Heart right ventricle (tissue), 16 donors: ENCODE data around the gene DHX30. TPM values are rescaled to one million over a fixed set of nuclear protein-coding genes. Genes with fewer than 3 reads are reported as not detected.

Experiments used
- ATAC-seq, 8 donors: fragments of 200-7000 bp; cut with Tn5 transposase; one replicate each; pipeline ENCODE4 v1.9.1; 2020; ENCODE audit warnings: mild to moderate bottlenecking in 8 of 8, moderate library complexity in 8 of 8, moderate number of reproducible peaks in 1 of 8
- DNase-seq, 2 donors: peaks; one replicate each; pipeline ENCODE4 v3.0.0-alpha.2; 2020
- H3K27ac ChIP-seq, 10 donors: fragments of 200-600 bp; sonication (generic) in 2 of 10; one replicate each; pipeline versions ENCODE4 v1.5.0 to v1.8.0; 2020 to 2022; ENCODE audit warnings: mild to moderate bottlenecking in 3 of 10
- H3K27me3 ChIP-seq, 7 donors: fragments of 200-600 bp; one replicate each; pipeline ENCODE4 v1.8.0; 2021 to 2022; ENCODE audit warnings: mild to moderate bottlenecking in 2 of 7
- H3K36me3 ChIP-seq, 9 donors: fragments of 200-600 bp; sonication (generic) in 1 of 9; one replicate each; pipeline versions ENCODE4 v1.5.0 to v1.8.0; 2020 to 2022; ENCODE audit warnings: mild to moderate bottlenecking in 2 of 9
- H3K4me1 ChIP-seq, 9 donors: fragments of 200-600 bp; sonication (generic) in 1 of 9; one replicate each; pipeline versions ENCODE4 v1.5.0 to v1.8.0; 2020 to 2022; ENCODE audit warnings: mild to moderate bottlenecking in 4 of 9
- H3K4me3 ChIP-seq, 10 donors: fragments of 200-600 bp; sonication (generic) in 2 of 10; one replicate each; pipeline versions ENCODE4 v1.5.0 to v1.8.0; 2020 to 2022; ENCODE audit warnings: mild to moderate bottlenecking in 7 of 10, moderate library complexity in 2 of 10
- H3K9me3 ChIP-seq, 11 donors: fragments of 200-600 bp in 10 of 11; sonication (generic) in 2 of 11; one replicate each; pipeline versions ENCODE4 v1.5.0 to v1.8.0; 2013 to 2022; ENCODE audit warnings: mild to moderate bottlenecking in 2 of 11, control low read depth in 1 of 11, moderate library complexity in 1 of 11
- CTCF ChIP-seq, 9 donors: fragments of 200-600 bp; sonication (generic) in 2 of 9; IDR thresholded peaks; one replicate each; pipeline versions ENCODE4 v1.5.0 to v1.8.0; 2021 to 2022; ENCODE audit warnings: antibody characterized with exemption in 9 of 9, mild to moderate bottlenecking in 5 of 9, moderate library complexity in 1 of 9
- WGBS, 2 donors: extraction: QIAGEN DNeasy Blood & Tissue Kit; methylation state at CpG; one replicate each; pipeline ENCODE4 v1.1.7; 2013; ENCODE audit warnings: inconsistent platforms in 1 of 2; 5-methylcytosine and 5-hydroxymethylcytosine counted together
- intact Hi-C, 10 donors: fragments of 100-400 bp; cut with DNase I; formaldehyde crosslinking; loops; one replicate each; pipeline versions ENCODE4 v1.11.1 to v1.14.2; 2022
- polyA plus RNA-seq, 2 donors: library from polyadenylated mRNA; stranded (reverse); fragments of 200-250 nt; gene quantifications; one replicate each; pipeline ENCODE4 v1.2.3, GENCODE V29; 2013
- total RNA-seq, 10 donors: library from RNA; stranded (reverse); fragmentation: NEBNext Ultra II Directional in 3 of 10; extraction: Animal tissue kit (Norgen Biotek cat#: 25700) in 3 of 10; gene quantifications; one replicate each; pipeline versions ENCODE4 v1.2.1 to v1.2.4, GENCODE V29; 2021 to 2023
- donor health status: Arrhythmogenic right ventricular cardiomyopathy.
- donor health status: ischemic (EF 13 %, LVEDD 7.1; RV severe dilation, severe dysfunction).
- donor health status: healthy with polysubstance abuse.
- donor health status: DM: no; HTN: yes; CAD: no.
- donor health status: DM: no; HTN: no; CAD: no.
- donor health status: ischemic (EF 25% LVEDD 6.9; RV normal size, moderate dysfunction).
- donor health status: ischemic (EF 25% LVEDD 5.7; RV mildly dilated, moderate dysfunction).
- donor health status: healthy.
- donor health status: DM: yes; HTN: yes; CAD: no.
- donor health status: Ischemic cardiomyopathy.
- donor health status: ischemic (EF 35%, LVEDD 5.7; RV mildly dilated, moderate dysfunction).
- donor health status: nonischemic (EF 11% LVEDD 7.7; RV severe dilation, severe dysfunction).
- donor health status: DM: yes; HTN: yes; CAD: no.
- donor health status: PGD.
- donor health status: ischemic (EF 29% LVEDD 5.4; RV normal size, mild dysfunction).
- donor health status: nonischemic (EF 23%, LVEDD 6.1; RV moderate dilation, normal function).

DHX30 gene
- total and polyA plus RNA-seq, 12 donors, result 31.2 to 56.4 (median 44.5) TPM

GRCh38 chr3:47854267-47854666, 51.3 kb downstream of the DHX30 start:
- H3K4me1 ChIP-seq, result peaks cover 0 to 23% (median 5%) of the 10 kb centered on the region in 9 donors
- H3K27ac ChIP-seq, result peak overlapping the region in 3 of 10 donors; percentile 19 to 44 (median 22)
- DNase-seq, result no peak
- no peaks in the 10 kb centered on the region for H3K9me3 ChIP-seq
- H3K27me3 ChIP-seq, result no peaks in the 10 kb centered on the region
- peaks cover 5 to 99% (median 74%) of the 10 kb centered on the region in 9 donors for H3K36me3 ChIP-seq
- intact Hi-C loops, result no loop called here
- ATAC-seq, result no peak
- H3K4me3 ChIP-seq, result no peak overlapping the region
- WGBS, 2 donors, result 89 to 90% methylated on average over 11 of the region's 11 CpGs
- TF ChIP-seq CTCF (IDR thresholded peaks at IDR 0.05), result no peak

GRCh38 chr3:47854720-47855455, 52.0 kb downstream of the DHX30 start:
- peaks cover 0 to 23% (median 6%) of the 10 kb centered on the region in 9 donors for H3K4me1 ChIP-seq
- 89 to 90% methylated on average over 14 of the region's 14 CpGs for WGBS, 2 donors
- ATAC-seq (no peak), DNase-seq (no peak)
- intact Hi-C loops, result no loop called here
- H3K27me3 ChIP-seq, result no peaks in the 10 kb centered on the region
- no peaks in the 10 kb centered on the region for H3K9me3 ChIP-seq
- peaks cover 0 to 99% (median 68%) of the 10 kb centered on the region in 9 donors for H3K36me3 ChIP-seq
- H3K4me3 ChIP-seq, result no peak overlapping the region
- no peak for TF ChIP-seq CTCF (IDR thresholded peaks at IDR 0.05)
- H3K27ac ChIP-seq, result peak overlapping the region in 3 of 10 donors; percentile 19 to 31 (median 22)

GRCh38 chr3:47855461-47856383, 52.8 kb downstream of the DHX30 start:
- ATAC-seq (peak in 3 of 8 donors; percentile 3 to 24 (median 7)), DNase-seq (no peak)
- 86 to 87% methylated on average over 21 of the region's 21 CpGs for WGBS, 2 donors
- Histone ChIP-seq H3K4me3 (no peak overlapping the region), H3K4me1 (peaks cover 0 to 23% (median 13%) of the 10 kb centered on the region in 9 donors), H3K27ac (peak overlapping the region in 1 of 10 donors; percentile 31), H3K36me3 (peaks cover 0 to 99% (median 67%) of the 10 kb centered on the region in 9 donors), H3K9me3 (no peaks in the 10 kb centered on the region), H3K27me3 (no peaks in the 10 kb centered on the region)
- no peak for TF ChIP-seq CTCF (IDR thresholded peaks at IDR 0.05)
- intact Hi-C loops, result no loop called here

GRCh38 chr3:47856669-47857068, 53.7 kb downstream of the DHX30 start:
- no peaks in the 10 kb centered on the region for H3K9me3 ChIP-seq
- no peaks in the 10 kb centered on the region for H3K27me3 ChIP-seq
- H3K4me1 ChIP-seq, result peaks cover 0 to 20% (median 11%) of the 10 kb centered on the region in 9 donors
- peaks cover 0 to 99% (median 62%) of the 10 kb centered on the region in 9 donors for H3K36me3 ChIP-seq
- intact Hi-C loops, result no loop called here
- DNase-seq, result no peak
- no peak overlapping the region for H3K4me3 ChIP-seq
- H3K27ac ChIP-seq, result peak overlapping the region in 2 of 10 donors; percentile 31 to 43
- no peak for TF ChIP-seq CTCF (IDR thresholded peaks at IDR 0.05)
- WGBS, 2 donors, result 82 to 90% methylated on average over 11 of the region's 11 CpGs
- ATAC-seq, result no peak
